SK-N-MC (cell line): Measurements from ENCODE around the gene CCDC50.

Experiments used
- DNase-seq: peaks from one replicate; pipeline ENCODE4 v3.0.0-alpha.2; 2011; ENCODE audit warnings: low read depth, low spot score
- H3K27ac ChIP-seq: fragments of 200-600 bp; sonication (generic); 2 replicates; pipeline ENCODE4 v1.5.1; 2016; ENCODE audit warnings: mixed run types
- H3K36me3 ChIP-seq: fragments of 200-600 bp; sonication (generic); 2 replicates; pipeline ENCODE4 v1.6.1; 2017; ENCODE audit warnings: antibody characterized with exemption, low read length, mixed read lengths; ENCODE audit not compliant: insufficient read depth
- H3K4me3 ChIP-seq: fragments of 200-600 bp; sonication (generic); 2 replicates; pipeline ENCODE4 v1.5.1; 2016
- H3K9ac ChIP-seq: fragments of 200-600 bp; sonication (generic); 2 replicates; pipeline ENCODE4 v1.8.0; 2017; ENCODE audit warnings: mixed run types, mixed read lengths; ENCODE audit not compliant: insufficient read length
- H3K9me3 ChIP-seq: fragments of 200-600 bp; sonication (generic); 2 replicates; pipeline ENCODE4 v1.6.1; 2017; ENCODE audit warnings: low read depth, mild to moderate bottlenecking, antibody characterized with exemption, low read length, moderate library complexity, mixed read lengths
- EZH2 ChIP-seq: fragments of 200-600 bp; sonication (generic); IDR thresholded peaks from one replicate; pipeline ENCODE4 v1.6.1; 2017; ENCODE audit warnings: antibody characterized with exemption
- FOXP2 ChIP-seq: optimal IDR thresholded peaks from 2 replicates; pipeline ENCODE3; 2011; ENCODE audit warnings: mild to moderate bottlenecking, moderate library complexity; ENCODE audit not compliant: insufficient read depth; ENCODE audit errors: extremely low read length, control extremely low read depth
- POLR2AphosphoS5 ChIP-seq: IDR thresholded peaks from 2 replicates; pipeline ENCODE4 v1.6.1; 2012; ENCODE audit warnings: mild to moderate bottlenecking, low read depth, low read length, borderline replicate concordance

CCDC50 gene

GRCh38 chr3:191328962-191329653, at the start of gene CCDC50:
TSS of gene CCDC50 (plus strand) at chr3:191329394. CDS start at chr3:191329675, 281 bp downstream.
- peak within 1 kb of the TSS; percentile 48; the same call in 1 of the 2 replicates for H3K27ac ChIP-seq
- H3K4me3 ChIP-seq, result peak within 1 kb of the TSS; percentile 91
- H3K9ac ChIP-seq, result peak within 1 kb of the TSS; percentile 95
- DNase-seq, result no peak
- H3K9me3 ChIP-seq, result no peaks in the 10 kb centered on the region
- TF ChIP-seq FOXP2 (peak; percentile 68), POLR2AphosphoS5 (peak; percentile 59; the same call in 1 of the 2 replicates), EZH2 (no peak)
- H3K36me3 ChIP-seq, result no peaks in the 10 kb centered on the region

GRCh38 chr3:191280111-191280510, 49.1 kb upstream of the CCDC50 start:
- Histone ChIP-seq H3K9ac (no peak overlapping the region), H3K9me3 (no peaks in the 10 kb centered on the region), H3K4me3 (peak overlapping the region; percentile 56), H3K27ac (peak overlapping the region; percentile 84), H3K36me3 (no peaks in the 10 kb centered on the region)
- peak; percentile 59 for DNase-seq
- TF ChIP-seq EZH2 (no peak), FOXP2 (no peak), POLR2AphosphoS5 (no peak; the same call in 1 of the 2 replicates)

DNA sequence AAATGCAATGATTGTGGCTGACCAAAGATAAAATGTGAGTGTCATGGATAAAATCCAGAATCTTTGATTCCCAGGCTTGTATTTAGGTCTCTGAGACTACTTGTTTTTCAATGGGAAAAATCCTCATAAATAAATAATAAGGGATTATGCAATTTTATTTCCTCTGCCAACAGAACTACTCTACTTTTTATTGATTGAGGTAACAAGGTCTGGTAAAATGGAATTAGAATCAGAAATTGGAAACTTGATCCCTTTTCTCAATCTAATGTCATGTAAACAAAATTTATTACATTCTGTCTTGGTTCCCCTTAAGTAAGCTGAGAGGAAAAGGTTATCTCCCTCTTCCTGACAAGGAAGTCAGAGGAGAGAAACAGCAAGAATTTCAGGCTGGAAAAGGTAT, 48.3 kb upstream of the CCDC50 start:
- DNase-seq, result peak; percentile 35
- TF ChIP-seq POLR2AphosphoS5, result no peak
- no peak for TF ChIP-seq EZH2
- no peak for TF ChIP-seq FOXP2
- no peak overlapping the region for H3K9ac ChIP-seq
- peak overlapping the region; percentile 56 for H3K4me3 ChIP-seq
- H3K27ac ChIP-seq, result peak overlapping the region; percentile 84
- H3K9me3 ChIP-seq, result no peaks in the 10 kb centered on the region
- H3K36me3 ChIP-seq, result no peaks in the 10 kb centered on the region

- Histone ChIP-seq H3K9ac (no peak overlapping the region), H3K4me3 (no peak overlapping the region), H3K36me3 (no peaks in the 10 kb centered on the region), H3K9me3 (no peaks in the 10 kb centered on the region; the same call in 1 of the 2 replicates), H3K27ac (peak overlapping the region; percentile 39)
- no peak for DNase-seq
- TF ChIP-seq EZH2 (no peak), POLR2AphosphoS5 (no peak)
Observed at GRCh38 chr3:191282251-191283185, 46.7 kb upstream of the CCDC50 start.

DNA sequence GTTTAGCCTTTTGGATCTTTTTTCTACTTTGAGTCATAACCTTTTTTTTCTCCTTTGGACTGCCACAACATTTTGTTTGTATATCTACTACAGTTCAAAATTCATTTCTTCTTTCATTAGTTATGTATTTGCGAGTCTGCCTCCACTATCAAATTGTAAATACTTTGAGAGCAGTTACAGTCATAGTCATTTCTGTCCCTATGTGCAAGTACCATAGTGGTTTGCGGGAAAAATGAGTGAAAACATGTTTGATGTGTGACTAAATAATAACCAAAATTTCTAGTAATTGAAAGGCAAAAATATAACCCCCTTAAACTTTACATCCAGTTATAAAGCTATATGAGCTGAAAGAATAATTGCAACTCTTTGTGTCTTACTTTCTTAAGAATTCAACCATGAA, 45.8 kb upstream of the CCDC50 start:
- no peaks in the 10 kb centered on the region for H3K36me3 ChIP-seq
- no peak for TF ChIP-seq FOXP2
- no peak for TF ChIP-seq POLR2AphosphoS5
- TF ChIP-seq EZH2, result no peak
- no peak overlapping the region for H3K4me3 ChIP-seq
- no peaks in the 10 kb centered on the region; the same call in 1 of the 2 replicates for H3K9me3 ChIP-seq
- no peak for DNase-seq
- no peak overlapping the region for H3K9ac ChIP-seq
- peak overlapping the region; percentile 2; the same call in 1 of the 2 replicates for H3K27ac ChIP-seq

- Histone ChIP-seq H3K4me3 (peak overlapping the region; percentile 72), H3K9ac (peak overlapping the region; percentile 51), H3K27ac (peak overlapping the region; percentile 95), H3K36me3 (no peaks in the 10 kb centered on the region), H3K9me3 (no peaks in the 10 kb centered on the region; the same call in 1 of the 2 replicates)
- peak; percentile 32 for DNase-seq
- no peak for TF ChIP-seq FOXP2
- TF ChIP-seq EZH2, result no peak
- TF ChIP-seq POLR2AphosphoS5, result no peak
Observed at GRCh38 chr3:191290311-191291025, 38.7 kb upstream of the CCDC50 start.

DNA sequence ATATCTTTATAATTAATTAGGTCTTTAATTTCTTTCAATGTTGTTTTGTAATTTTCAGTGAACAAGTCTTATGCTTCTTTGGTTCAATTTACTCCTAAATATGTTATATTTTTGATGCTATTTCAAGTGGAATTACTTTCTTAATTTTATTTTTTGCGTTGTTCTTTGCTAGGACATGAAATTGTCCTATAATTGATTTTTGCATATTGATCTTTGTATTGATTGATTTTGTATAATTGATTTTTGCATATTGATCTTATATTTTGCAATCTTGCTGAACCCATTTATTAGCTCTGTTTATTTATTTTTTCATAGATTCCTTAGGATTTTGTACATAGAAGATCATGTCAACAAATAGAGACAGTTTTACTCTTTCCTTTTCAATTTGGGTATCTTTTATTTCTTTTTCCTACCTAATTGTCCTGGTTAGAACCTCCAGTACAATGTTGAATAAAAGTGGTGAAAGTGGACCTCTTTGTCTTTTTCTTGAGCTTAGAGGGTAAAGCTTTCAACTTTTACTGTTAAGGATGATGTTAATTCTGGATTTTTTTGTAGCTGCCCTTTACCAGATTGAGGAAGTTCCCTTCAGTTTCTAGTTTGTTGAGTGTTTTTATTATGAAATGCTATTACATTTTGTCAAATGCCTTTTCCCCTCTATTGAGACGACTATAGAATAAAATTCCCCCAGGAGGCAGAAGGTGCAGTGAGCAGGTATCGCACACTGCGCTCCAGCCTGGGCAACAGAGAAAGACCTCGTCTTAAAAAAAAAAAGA, 36.8 kb upstream of the CCDC50 start:
- H3K36me3 ChIP-seq, result no peaks in the 10 kb centered on the region
- TF ChIP-seq FOXP2, result no peak
- no peak for TF ChIP-seq POLR2AphosphoS5
- TF ChIP-seq EZH2, result no peak
- H3K9ac ChIP-seq, result no peak overlapping the region
- no peak overlapping the region for H3K4me3 ChIP-seq
- no peak overlapping the region for H3K27ac ChIP-seq
- H3K9me3 ChIP-seq, result no peaks in the 10 kb centered on the region; the same call in 1 of the 2 replicates
- no peak for DNase-seq
